GM18951 (cell line): Measurements from ENCODE around the gene TSPAN33.
"Not testable (repeated sequence)": the region's sequence is repeated elsewhere in the genome, so short reads cannot be mapped to it uniquely, and the experiment has no call there.

Source experiments
- POLR2A ChIP-seq: IDR thresholded peaks from 4 replicates; pipeline ENCODE4 v1.6.1; 2011; ENCODE audit warnings: mild to moderate bottlenecking; ENCODE audit not compliant: insufficient read length, insufficient read depth; ENCODE audit errors: extremely low read depth
- in situ Hi-C: fragments of 300-500 bp; cut with MboI; formaldehyde crosslinking; loops from one replicate; pipeline ENCODE4 v1.12.0; 2022; ENCODE audit warnings: low sequenced_read_pairs, mixed read lengths, inconsistent platforms; ENCODE audit not compliant: unreplicated experiment

Gene TSPAN33

DNA sequence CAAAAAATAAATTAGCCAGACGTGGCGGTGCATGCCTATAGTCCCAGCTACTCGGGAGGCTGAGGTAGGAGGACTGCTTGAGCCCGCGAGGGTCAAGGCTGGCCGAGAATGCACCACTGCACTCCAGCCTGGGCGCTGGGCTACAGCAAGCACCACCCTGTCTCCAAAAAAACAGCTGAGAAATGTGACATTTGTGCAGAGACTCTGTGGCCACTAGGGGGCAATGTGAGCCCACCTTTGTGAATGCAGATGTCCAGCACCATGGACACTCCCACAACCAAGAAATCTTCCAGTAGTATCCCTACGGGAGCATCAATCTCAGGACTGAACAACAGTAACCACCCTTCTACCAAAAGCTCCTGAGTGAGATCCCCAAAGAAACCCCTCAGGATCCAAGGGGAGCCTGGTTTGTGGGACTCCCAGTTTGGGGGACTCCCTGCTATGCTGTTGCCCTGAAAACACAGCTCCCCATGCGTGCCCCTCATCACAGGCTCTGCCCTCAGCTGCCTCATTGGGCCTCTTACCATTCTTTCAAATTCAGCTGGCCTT lies 74.1 kb downstream of the TSPAN33 start:
- in situ Hi-C loops, result no loop called here
- TF ChIP-seq POLR2A, result no peak

DNA sequence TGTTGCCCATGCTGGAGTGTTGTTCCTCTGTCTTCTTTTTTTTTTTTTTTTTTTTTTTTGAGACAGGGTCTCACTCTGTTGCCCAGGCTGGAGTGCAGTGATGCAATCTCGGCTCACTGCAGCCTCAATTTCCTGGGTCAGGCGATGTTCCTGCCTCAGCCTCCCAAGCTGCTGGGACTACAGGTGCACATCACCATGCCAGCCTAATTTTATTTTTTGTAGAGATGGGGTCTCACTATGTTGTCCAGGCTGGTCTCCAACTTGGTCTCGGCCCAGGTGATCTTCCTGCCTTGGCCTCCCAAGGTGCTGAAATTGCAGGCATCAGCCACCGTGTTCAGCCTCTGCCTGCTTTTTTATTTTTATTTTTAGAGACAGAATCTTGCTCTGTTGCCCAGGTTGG lies 74.7 kb downstream of the TSPAN33 start:
- in situ Hi-C loops, result not testable (repeated sequence)
